AG04450 (cell line): ENCODE measurements around the gene CNDP2. TPM values are rescaled to one million over a fixed set of nuclear protein-coding genes. Genes with fewer than 3 reads are reported as not detected.

ENCODE experiments used
- CTCF ChIA-PET: fragments of 300-600, 350-600 bp; formaldehyde crosslinking; extraction: SDS; loops from one replicate; lab custom pipeline; 2022; ENCODE audit warnings: antibody characterized with exemption, inconsistent platforms; lab: Charles Lee
- POLR2A ChIA-PET: fragments of 350-600 bp; formaldehyde crosslinking; extraction: SDS; loops from one replicate; lab custom pipeline; 2021; ENCODE audit warnings: antibody characterized with exemption, inconsistent platforms; lab: Yijun Ruan, JAX
- DNase-seq: peaks from one replicate; pipeline ENCODE4 v3.0.0-alpha.2; 2011; ENCODE audit warnings: low read depth, low spot score
- H3K27ac ChIP-seq: one replicate; pipeline ENCODE4 v1.5.1; 2012; ENCODE audit warnings: low read depth, low read length, control low read depth
- H3K27me3 ChIP-seq: one replicate; pipeline ENCODE4 v1.6.0; 2012; ENCODE audit warnings: low read length; ENCODE audit not compliant: control insufficient read depth, insufficient read depth
- H3K4me3 ChIP-seq: 2 replicates; pipeline ENCODE4 v1.5.1; 2011; ENCODE audit warnings: mild to moderate bottlenecking, low read depth, low read length, control low read depth
- H3K9me3 ChIP-seq: 2 replicates; pipeline ENCODE4 v1.5.1; 2012; ENCODE audit warnings: low read length; ENCODE audit not compliant: control insufficient read depth, insufficient read depth
- polyA plus RNA-seq: library from polyadenylated mRNA; depleted of rRNA; stranded (reverse); fragments of >200 nt; gene quantifications from 2 replicates; pipeline ENCODE4 v1.2.3, GENCODE V29; 2011; rRNA removed
- TF ChIP-seq, protein P1 (sequence below): IDR thresholded peaks from 2 replicates; pipeline ENCODE4 v1.5.1; 2011; ENCODE audit warnings: low read depth, low read length, control low read depth, inconsistent platforms

CNDP2 gene
- polyA plus RNA-seq, 1 experiment = 74.2 TPM

DNA sequence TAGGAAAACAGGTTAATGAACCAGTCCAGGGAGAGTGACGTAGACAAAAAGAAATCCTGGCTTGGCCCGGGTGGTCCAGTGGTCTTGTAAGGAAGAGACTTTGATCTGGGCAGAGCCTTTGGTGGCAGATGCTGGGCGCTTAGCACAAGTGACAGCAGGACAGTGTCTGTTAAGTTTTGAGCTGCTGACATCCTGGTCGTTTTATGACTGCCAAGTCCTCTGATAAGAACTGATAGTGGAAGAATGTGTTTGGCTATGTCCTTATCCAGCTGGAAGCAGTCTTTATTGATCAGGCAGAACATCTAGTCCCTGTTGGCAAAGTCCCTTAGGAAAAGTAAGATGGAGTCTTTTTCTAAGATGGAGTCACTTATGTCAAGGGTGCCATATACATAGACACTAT lies 74.1 kb downstream of the CNDP2 start:
- peaks cover 6% of the 10 kb centered on the region; the same call in 1 of the 2 replicates for H3K9me3 ChIP-seq
- TF ChIP-seq, protein P1, sequence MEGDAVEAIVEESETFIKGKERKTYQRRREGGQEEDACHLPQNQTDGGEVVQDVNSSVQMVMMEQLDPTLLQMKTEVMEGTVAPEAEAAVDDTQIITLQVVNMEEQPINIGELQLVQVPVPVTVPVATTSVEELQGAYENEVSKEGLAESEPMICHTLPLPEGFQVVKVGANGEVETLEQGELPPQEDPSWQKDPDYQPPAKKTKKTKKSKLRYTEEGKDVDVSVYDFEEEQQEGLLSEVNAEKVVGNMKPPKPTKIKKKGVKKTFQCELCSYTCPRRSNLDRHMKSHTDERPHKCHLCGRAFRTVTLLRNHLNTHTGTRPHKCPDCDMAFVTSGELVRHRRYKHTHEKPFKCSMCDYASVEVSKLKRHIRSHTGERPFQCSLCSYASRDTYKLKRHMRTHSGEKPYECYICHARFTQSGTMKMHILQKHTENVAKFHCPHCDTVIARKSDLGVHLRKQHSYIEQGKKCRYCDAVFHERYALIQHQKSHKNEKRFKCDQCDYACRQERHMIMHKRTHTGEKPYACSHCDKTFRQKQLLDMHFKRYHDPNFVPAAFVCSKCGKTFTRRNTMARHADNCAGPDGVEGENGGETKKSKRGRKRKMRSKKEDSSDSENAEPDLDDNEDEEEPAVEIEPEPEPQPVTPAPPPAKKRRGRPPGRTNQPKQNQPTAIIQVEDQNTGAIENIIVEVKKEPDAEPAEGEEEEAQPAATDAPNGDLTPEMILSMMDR = no peak
- peaks cover 13% of the 10 kb centered on the region for H3K27me3 ChIP-seq
- ChIA-PET CTCF (interaction anchor here (0.6 kb wide), 1 partner anchor 29 kb away, joined by 3 read pairs; no protein-coding TSS in a partner anchor), POLR2A (no interaction called here)
- no peak overlapping the region for H3K4me3 ChIP-seq
- no peak overlapping the region for H3K27ac ChIP-seq
- no peak for DNase-seq

DNA sequence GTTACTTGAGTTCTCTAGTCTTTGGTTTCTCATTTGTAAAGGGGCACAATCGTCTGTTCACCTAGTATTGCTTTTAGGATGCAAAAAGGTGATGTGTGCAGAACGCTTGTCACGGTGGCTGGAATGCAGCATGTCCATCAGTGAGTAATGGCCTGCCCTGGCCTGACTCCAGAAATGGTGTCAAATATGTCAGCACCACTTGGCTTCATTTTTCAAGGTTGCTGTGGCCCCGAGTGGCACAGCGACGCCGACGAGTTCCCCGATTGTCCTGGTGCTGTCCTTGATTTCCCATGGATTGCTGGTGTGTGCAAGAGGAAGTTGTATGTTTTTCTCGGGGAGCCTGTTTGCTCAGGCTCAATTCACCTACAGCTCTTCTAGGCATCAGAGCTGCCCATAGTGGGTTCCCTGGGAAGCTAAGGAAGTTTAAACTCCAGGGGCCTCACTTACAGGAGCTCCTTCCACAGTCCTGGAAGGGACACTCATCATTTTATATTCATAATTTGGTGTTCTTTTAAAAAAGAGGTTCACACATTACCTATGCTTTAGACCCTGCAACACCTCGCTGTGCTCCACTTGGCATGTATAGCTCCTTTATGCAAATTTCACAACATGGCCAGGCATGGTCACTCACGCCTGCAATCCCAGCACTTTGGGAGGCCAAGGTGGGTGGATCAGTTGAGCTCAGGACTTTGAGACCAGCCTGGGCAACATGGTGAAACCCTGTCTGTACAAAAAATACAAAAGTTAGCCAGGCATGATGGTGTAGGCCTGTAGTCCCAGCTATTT lies 75.9 kb downstream of the CNDP2 start:
- TF ChIP-seq, protein P1 = no peak
- Histone ChIP-seq H3K27ac (no peak overlapping the region), H3K4me3 (no peak overlapping the region), H3K27me3 (peaks cover 16% of the 10 kb centered on the region), H3K9me3 (no peaks in the 10 kb centered on the region; the same call in 1 of the 2 replicates)
- ChIA-PET CTCF (interaction anchor here (0.7 kb wide), 1 partner anchor 20 kb away, joined by 3 read pairs; no protein-coding TSS in a partner anchor), POLR2A (no interaction called here)
- DNase-seq = no peak

DNA sequence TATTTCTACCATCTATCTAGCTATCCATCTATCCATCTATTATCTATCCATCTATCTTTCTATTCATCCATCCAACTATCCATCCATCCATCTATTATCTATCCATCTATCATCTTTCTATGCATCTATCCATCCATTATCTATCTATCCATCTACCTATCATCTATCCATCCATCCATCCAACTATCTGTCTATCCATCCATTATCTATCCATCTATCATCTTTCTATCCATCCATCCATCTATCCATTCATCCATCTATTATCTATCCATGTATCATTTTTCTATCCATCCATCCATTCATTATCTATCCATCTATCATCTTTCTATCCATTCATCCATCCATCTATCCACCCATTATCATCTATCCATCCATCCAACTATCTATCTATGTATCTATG lies 76.9 kb downstream of the CNDP2 start:
- TF ChIP-seq, protein P1 = no peak
- Histone ChIP-seq H3K27ac (no peak overlapping the region), H3K9me3 (no peaks in the 10 kb centered on the region; the same call in 1 of the 2 replicates), H3K4me3 (no peak overlapping the region), H3K27me3 (peaks cover 20% of the 10 kb centered on the region)
- no peak for DNase-seq
- CTCF ChIA-PET = no interaction called here
- POLR2A ChIA-PET = no interaction called here

Other genes starting within 250 kb of the CNDP2 start
- 93.5 and 95.2 TPM in 2 replicates for gene CYB5A, start 204.4 kb upstream of the CNDP2 start, polyA plus RNA-seq
- not detected in 2 replicates for gene C18orf63, start 180.5 kb upstream of the CNDP2 start, polyA plus RNA-seq
- not detected in 2 replicates for gene DIPK1C, start 39.1 kb upstream of the CNDP2 start, polyA plus RNA-seq
- not detected in 2 replicates for gene CNDP1, start 38.1 kb downstream of the CNDP2 start, polyA plus RNA-seq
- 5.7 and 5.8 TPM in 2 replicates for gene ZNF407, start 101.5 kb downstream of the CNDP2 start, polyA plus RNA-seq